K562 (cell line): ENCODE measurements around the gene DTWD2. TPM values are rescaled to one million over a fixed set of nuclear protein-coding genes. Genes with fewer than 3 reads are reported as not detected.
A peak's percentile ranks its signal among the peaks of the same experiment; 100 is the strongest.
"Not testable (repeated sequence)": the region's sequence is repeated elsewhere in the genome, so short reads cannot be mapped to it uniquely, and the experiment has no call there.

Experiments
- ATAC-seq: fragments of 200-7000 bp; cut with Tn5 transposase; 3 replicates; pipeline ENCODE4 v1.9.1; 2020; ENCODE audit warnings: moderate library complexity
- BruUV-seq: library from RNA; stranded (reverse); fragments of 400-500 nt; replicated peaks from 2 replicates; lab custom pipeline; 2021; lab: Mats Ljungman, UMichigan
- CTCF ChIA-PET: fragments of 300-600 bp; formaldehyde crosslinking; extraction: SDS; loops from one replicate; lab custom pipeline; 2021; ENCODE audit warnings: low intra/inter-chr PET ratio; lab: Yijun Ruan, JAX
- POLR2A ChIA-PET: fragments of 300-600, 350-650 bp; sonication (Branson Sonifier 250); formaldehyde crosslinking; extraction: SDS; loops from one replicate; lab custom pipeline; 2021; ENCODE audit warnings: antibody characterized with exemption, inconsistent platforms; lab: Yijun Ruan, JAX
- DNase-seq, 4 experiments: peaks; one replicate each; pipeline versions ENCODE4 v3.0.0 to v3.0.0-alpha.2; 2011 to 2018; ENCODE audit warnings: low spot score in 3 of 4, mixed read lengths in 3 of 4; ENCODE audit errors: extremely low read depth in 1 of 4
- FAIRE-seq: peaks from 2 replicates; lab custom pipeline; 2011; peaks lifted over from hg19 to GRCh38; lab: Jason Lieb, UNC
- H2AFZ ChIP-seq: 2 replicates; pipeline ENCODE4 v1.6.0; 2011; ENCODE audit warnings: low read depth, low read length, control low read depth, inconsistent platforms
- H3K27ac ChIP-seq: fragments of 200-600 bp; 3 replicates; pipeline ENCODE4 v1.8.0; 2011; ENCODE audit warnings: low read depth, mild to moderate bottlenecking, control low read depth, inconsistent platforms, low read length, moderate library complexity, mixed read lengths; ENCODE audit errors: extremely low read depth
- H3K27me3 ChIP-seq, 2 experiments: fragments of 300-600 bp in 1 of 2; 2 replicates in 1 of 2; 3 replicates in 1 of 2; pipeline versions ENCODE4 v1.6.0 to v1.8.0; 2011; ENCODE audit warnings: inconsistent platforms in 2 of 2, low read length in 2 of 2, mild to moderate bottlenecking in 1 of 2, mixed read lengths in 1 of 2, moderate library complexity in 1 of 2; ENCODE audit not compliant: control insufficient read depth in 2 of 2, insufficient read depth in 2 of 2
- H3K36me3 ChIP-seq: fragments of 300-600 bp; 3 replicates; pipeline ENCODE4 v1.8.0; 2011; ENCODE audit warnings: mild to moderate bottlenecking, low read length, inconsistent platforms; ENCODE audit not compliant: control insufficient read depth, insufficient read depth
- H3K4me1 ChIP-seq, 2 experiments: fragments of 200-600 bp in 1 of 2; replicated peaks in 1 of 2; 2 replicates in 1 of 2; 3 replicates in 1 of 2; pipeline versions ENCODE4 v1.5.1 to v1.8.0; 2011; ENCODE audit warnings: inconsistent platforms in 2 of 2, low read length in 2 of 2, mild to moderate bottlenecking in 1 of 2, mixed read lengths in 1 of 2, moderate library complexity in 1 of 2; ENCODE audit not compliant: control insufficient read depth in 2 of 2, insufficient read depth in 2 of 2
- H3K4me2 ChIP-seq: 2 replicates; pipeline ENCODE4 v1.6.1; 2011; ENCODE audit warnings: low read length, control low read depth, inconsistent platforms, mixed read lengths; ENCODE audit not compliant: insufficient read depth
- H3K4me3 ChIP-seq: fragments of 200-600 bp; sonication (generic), shearing (Covaris generic); 2 replicates; pipeline ENCODE4 v1.5.1; 2016; ENCODE audit warnings: control low read depth, inconsistent platforms
- H3K79me2 ChIP-seq: fragments of 200-600 bp; 3 replicates; pipeline ENCODE4 v1.8.0; 2011; ENCODE audit warnings: low read length, inconsistent platforms; ENCODE audit not compliant: control insufficient read depth, insufficient read depth
- H3K9ac ChIP-seq, 2 experiments: 2 replicates each; pipeline versions ENCODE4 v1.6.0 to v1.6.1; 2011; ENCODE audit warnings: low read depth in 2 of 2, low read length in 2 of 2, control low read depth in 1 of 2, inconsistent platforms in 1 of 2, mild to moderate bottlenecking in 1 of 2, mixed read lengths in 1 of 2; ENCODE audit not compliant: insufficient read depth in 1 of 2
- H3K9me1 ChIP-seq: one replicate; pipeline ENCODE4 v1.6.0; 2011; ENCODE audit warnings: inconsistent platforms, mild to moderate bottlenecking, low read length, moderate library complexity; ENCODE audit not compliant: control insufficient read depth, insufficient read depth
- H3K9me3 ChIP-seq: replicated peaks from 2 replicates; pipeline ENCODE4 v1.5.1; 2011; ENCODE audit warnings: low read depth, low read length, inconsistent platforms; ENCODE audit not compliant: control insufficient read depth, insufficient read depth
- H4K20me1 ChIP-seq: replicated peaks from 2 replicates; pipeline ENCODE4 v1.6.1; 2011; ENCODE audit warnings: low read length, inconsistent platforms, mixed read lengths; ENCODE audit not compliant: control insufficient read depth, insufficient read depth
- EZH2 ChIP-seq: IDR thresholded peaks from 2 replicates; pipeline ENCODE4 v1.6.1; 2012; ENCODE audit warnings: low read depth, mild to moderate bottlenecking, inconsistent platforms, low read length, borderline replicate concordance
- JUNB ChIP-seq: fragments of 450-650 bp; formaldehyde crosslinking; conservative IDR thresholded peaks from 2 replicates; pipeline ENCODE4 v1.4.0; 2020; ENCODE audit warnings: mild to moderate bottlenecking
- PHF21A ChIP-seq: fragments of 450-650 bp; IDR thresholded peaks from 2 replicates; pipeline ENCODE4 v1.6.1; 2017; ENCODE audit warnings: low read depth, borderline replicate concordance
- SP2 ChIP-seq: IDR thresholded peaks from 2 replicates; pipeline ENCODE4 v1.6.1; 2011; ENCODE audit warnings: mild to moderate bottlenecking, low read depth, low read length, moderate library complexity; ENCODE audit not compliant: poor library complexity, severe bottlenecking; ENCODE audit errors: extremely low read depth
- ZNF324 ChIP-seq: fragments of 250-450 bp; sonication (Bioruptor Pico); IDR thresholded peaks from 2 replicates; pipeline ENCODE4 v1.4.0; 2020; ENCODE audit warnings: mild to moderate bottlenecking
- ZNF707 ChIP-seq: fragments of 250-450 bp; sonication (Bioruptor Pico); conservative IDR thresholded peaks from 2 replicates; pipeline ENCODE4 v1.8.0; 2022; ENCODE audit warnings: inconsistent platforms, mild to moderate bottlenecking, moderate library complexity
- WGBS: fragments of 100-300 bp; shearing (Covaris generic); methylation state at CpG from one replicate; pipeline ENCODE4 v1.1.6; 2016; ENCODE audit warnings: low coverage, mixed read lengths; ENCODE audit not compliant: insufficient coverage; ENCODE audit errors: missing lambda C conversion rate; 5-methylcytosine and 5-hydroxymethylcytosine counted together
- in situ Hi-C: fragments of 300-500 bp; cut with MboI; formaldehyde crosslinking; loops from 4 replicates; pipeline ENCODE4 v1.15.0; 2018; ENCODE audit warnings: inconsistent platforms, mixed read lengths
- intact Hi-C: fragments of 100-400 bp; cut with micrococcal nuclease; formaldehyde crosslinking; loops from 2 replicates; pipeline ENCODE4 v1.14.2; 2022
- polyA plus RNA-seq, 8 experiments: library from polyadenylated mRNA; depleted of rRNA in 4 of 8; stranded (reverse) in 5 of 8; unstranded in 3 of 8; fragments of >200 nt; fragmentation: Nextera tagmentation in 2 of 8; fragmentation: Illumina TruSeq in 1 of 8; extraction: Ambion mirVana in 2 of 8; extraction: Trizol in 1 of 8; gene quantifications; 2 replicates each; pipeline versions ENCODE4 v1.2.1 to v1.2.3, GENCODE V29; 2011 to 2014; ENCODE audit warnings: inconsistent platforms in 1 of 8, missing spikeins in 1 of 8
- total RNA-seq, 7 experiments: library from RNA; depleted of rRNA in 6 of 7; stranded (reverse); fragments of >200 nt in 6 of 7; fragmentation: Illumina TruSeq in 2 of 7; extraction: Trizol in 2 of 7; gene quantifications; 2 replicates each; pipeline versions ENCODE4 v1.2.1 to v1.2.3, GENCODE V29; 2011 to 2021; ENCODE audit warnings: low replicate concordance in 1 of 7
- TF ChIP-seq, protein P1 (sequence below): fragments of 450-650 bp; formaldehyde crosslinking; IDR thresholded peaks from 2 replicates; pipeline ENCODE4 v1.4.0; 2020; ENCODE audit warnings: mild to moderate bottlenecking
- TF ChIP-seq, protein P2 (sequence below): sonication (generic); formaldehyde crosslinking; IDR thresholded peaks from 2 replicates; pipeline ENCODE4 v1.8.1; 2023; ENCODE audit warnings: mild to moderate bottlenecking, missing genetic modification reagents
- TF ChIP-seq, protein P3 (sequence below): fragments of 250-450 bp; sonication (Bioruptor Pico); IDR thresholded peaks from 2 replicates; pipeline ENCODE4 v1.5.0; 2021

DTWD2 gene
- total and polyA plus RNA-seq, 9 of the 15 experiments (the other 6 are each of a cell fraction or from before 2014, with no cell fraction given), result 0.99 to 10.8 (median 4.1) TPM

DNA sequence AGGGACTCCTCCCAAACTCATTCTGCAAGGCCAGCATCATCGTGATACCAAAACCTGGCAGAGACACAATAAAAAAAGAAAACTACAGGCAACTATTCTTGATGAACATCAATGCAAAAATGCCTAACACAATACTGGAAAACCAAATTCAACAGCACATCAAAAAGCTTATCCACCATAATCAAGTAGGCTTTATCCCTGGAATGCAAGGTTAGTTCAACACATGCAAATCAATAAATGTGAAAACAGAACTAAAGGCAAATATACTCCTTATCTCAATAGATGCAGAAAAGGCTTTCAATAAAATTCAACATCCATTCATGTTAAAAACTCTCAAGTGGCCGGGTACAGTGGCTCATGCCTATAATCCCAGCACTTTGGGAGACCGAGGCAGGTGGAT lies 111.5 kb downstream of the DTWD2 start:
- H3K4me3 ChIP-seq, H3K36me3 ChIP-seq, BruUV-seq, DNase-seq, H3K27me3 ChIP-seq, in situ Hi-C loops, intact Hi-C loops, H2AFZ ChIP-seq, ATAC-seq, FAIRE-seq, H3K9ac ChIP-seq, H3K4me1 ChIP-seq, H4K20me1 ChIP-seq, H3K9me1 ChIP-seq, H3K4me2 ChIP-seq, POLR2A ChIA-PET, H3K79me2 ChIP-seq, H3K9me3 ChIP-seq, CTCF ChIA-PET, H3K27ac ChIP-seq: not testable (repeated sequence)
- peak; percentile 95 for TF ChIP-seq ZNF324 (CRISPR knock-in tag)
- 2% methylated on average over 3 of the region's 3 CpGs for WGBS

DNA sequence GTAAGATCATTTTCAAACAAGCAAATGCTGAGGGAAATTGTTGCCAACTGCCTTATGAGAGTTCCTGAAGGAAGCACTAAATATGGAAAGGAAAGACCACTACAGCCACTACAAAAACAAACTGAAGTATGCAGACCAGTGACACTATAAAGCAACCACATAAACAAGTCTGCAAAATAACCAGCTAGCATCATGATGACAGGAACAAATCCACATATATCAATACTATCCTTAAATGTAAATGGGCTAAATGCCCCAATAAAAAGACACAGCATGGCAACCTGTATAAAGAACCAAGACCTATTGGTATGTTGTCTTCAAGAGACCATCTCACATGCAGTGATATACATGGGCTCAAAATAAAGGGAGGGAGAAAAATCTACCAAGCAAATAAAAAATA lies 113.2 kb downstream of the DTWD2 start:
- DNase-seq (no peak), ATAC-seq (no peak), FAIRE-seq (no peak)
- no peaks in the 10 kb centered on the region for H3K79me2 ChIP-seq
- no peak overlapping the region for H3K27ac ChIP-seq
- H3K36me3 ChIP-seq, result no peaks in the 10 kb centered on the region
- no peaks in the 10 kb centered on the region for H3K9me1 ChIP-seq
- H2AFZ ChIP-seq, result no peak overlapping the region
- ChIA-PET POLR2A (no interaction called here), CTCF (no interaction called here)
- H4K20me1 ChIP-seq, result no peaks in the 10 kb centered on the region
- no TSS peak for BruUV-seq
- no peaks in the 10 kb centered on the region for H3K4me1 ChIP-seq
- H3K4me3 ChIP-seq, result no peak overlapping the region
- H3K9me3 ChIP-seq, result 0 out of 2 replicates have a peak, but pooled peaks cover 2% of the 10 kb centered on the region
- no peak overlapping the region for H3K9ac ChIP-seq
- in situ Hi-C loops (no loop called here), intact Hi-C loops (no loop called here)
- no peaks in the 10 kb centered on the region for H3K27me3 ChIP-seq
- H3K4me2 ChIP-seq, result no peak overlapping the region
- TF ChIP-seq SP2 (no peak), EZH2 (no peak), PHF21A (no peak), JUNB (CRISPR knock-in tag) (no peak), ZNF324 (CRISPR knock-in tag) (no peak), ZNF707 (CRISPR knock-in tag) (no peak)
- TF ChIP-seq, protein P1, sequence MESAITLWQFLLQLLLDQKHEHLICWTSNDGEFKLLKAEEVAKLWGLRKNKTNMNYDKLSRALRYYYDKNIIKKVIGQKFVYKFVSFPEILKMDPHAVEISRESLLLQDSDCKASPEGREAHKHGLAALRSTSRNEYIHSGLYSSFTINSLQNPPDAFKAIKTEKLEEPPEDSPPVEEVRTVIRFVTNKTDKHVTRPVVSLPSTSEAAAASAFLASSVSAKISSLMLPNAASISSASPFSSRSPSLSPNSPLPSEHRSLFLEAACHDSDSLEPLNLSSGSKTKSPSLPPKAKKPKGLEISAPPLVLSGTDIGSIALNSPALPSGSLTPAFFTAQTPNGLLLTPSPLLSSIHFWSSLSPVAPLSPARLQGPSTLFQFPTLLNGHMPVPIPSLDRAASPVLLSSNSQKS (CRISPR knock-in tag), result no peak
- TF ChIP-seq, protein P2, sequence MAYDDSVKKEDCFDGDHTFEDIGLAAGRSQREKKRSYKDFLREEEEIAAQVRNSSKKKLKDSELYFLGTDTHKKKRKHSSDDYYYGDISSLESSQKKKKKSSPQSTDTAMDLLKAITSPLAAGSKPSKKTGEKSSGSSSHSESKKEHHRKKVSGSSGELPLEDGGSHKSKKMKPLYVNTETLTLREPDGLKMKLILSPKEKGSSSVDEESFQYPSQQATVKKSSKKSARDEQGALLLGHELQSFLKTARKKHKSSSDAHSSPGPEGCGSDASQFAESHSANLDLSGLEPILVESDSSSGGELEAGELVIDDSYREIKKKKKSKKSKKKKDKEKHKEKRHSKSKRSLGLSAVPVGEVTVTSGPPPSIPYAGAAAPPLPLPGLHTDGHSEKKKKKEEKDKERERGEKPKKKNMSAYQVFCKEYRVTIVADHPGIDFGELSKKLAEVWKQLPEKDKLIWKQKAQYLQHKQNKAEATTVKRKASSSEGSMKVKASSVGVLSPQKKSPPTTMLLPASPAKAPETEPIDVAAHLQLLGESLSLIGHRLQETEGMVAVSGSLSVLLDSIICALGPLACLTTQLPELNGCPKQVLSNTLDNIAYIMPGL (CRISPR knock-in tag), result no peak
- TF ChIP-seq, protein P3, sequence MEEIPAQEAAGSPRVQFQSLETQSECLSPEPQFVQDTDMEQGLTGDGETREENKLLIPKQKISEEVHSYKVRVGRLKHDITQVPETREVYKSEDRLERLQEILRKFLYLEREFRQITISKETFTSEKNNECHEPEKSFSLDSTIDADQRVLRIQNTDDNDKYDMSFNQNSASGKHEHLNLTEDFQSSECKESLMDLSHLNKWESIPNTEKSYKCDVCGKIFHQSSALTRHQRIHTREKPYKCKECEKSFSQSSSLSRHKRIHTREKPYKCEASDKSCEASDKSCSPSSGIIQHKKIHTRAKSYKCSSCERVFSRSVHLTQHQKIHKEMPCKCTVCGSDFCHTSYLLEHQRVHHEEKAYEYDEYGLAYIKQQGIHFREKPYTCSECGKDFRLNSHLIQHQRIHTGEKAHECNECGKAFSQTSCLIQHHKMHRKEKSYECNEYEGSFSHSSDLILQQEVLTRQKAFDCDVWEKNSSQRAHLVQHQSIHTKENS (CRISPR knock-in tag), result no peak
